CD4-positive, alpha-beta T cell treated with Interleukin-12 subunit alpha and Interleukin-12 subunit beta, for 1 hour (primary cell): Measurements from ENCODE around the gene PLEKHS1.
"Not testable (repeated sequence)": the region's sequence is repeated elsewhere in the genome, so short reads cannot be mapped to it uniquely, and the experiment has no call there.

Experiments
- DNase-seq: peaks from one replicate; pipeline ENCODE4 v3.0.0-alpha.2; 2020

PLEKHS1 gene

GRCh38 chr10:113802997-113803396 is 51.5 kb downstream of the PLEKHS1 start:
- DNase-seq = no peak

DNA sequence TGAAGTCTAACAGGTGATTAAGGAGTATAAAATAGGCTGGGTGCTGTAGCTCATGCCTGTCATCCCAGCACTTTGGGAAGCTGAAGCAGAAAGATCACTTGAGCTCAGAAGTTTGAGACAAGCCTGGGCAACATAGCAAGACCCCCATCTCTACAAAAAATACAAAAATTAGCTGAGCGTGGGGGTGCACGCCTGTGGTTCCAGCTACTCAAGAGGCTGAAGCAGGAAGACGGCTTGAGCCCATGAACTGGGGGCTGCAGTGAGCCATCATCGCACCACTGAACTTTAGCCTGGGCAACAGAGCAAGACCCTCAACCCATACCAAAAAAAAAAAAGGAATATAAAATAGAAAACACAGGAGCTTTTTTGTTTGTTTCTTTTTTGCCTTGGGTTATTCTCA is 55.0 kb downstream of the PLEKHS1 start:
- DNase-seq = no peak

DNA sequence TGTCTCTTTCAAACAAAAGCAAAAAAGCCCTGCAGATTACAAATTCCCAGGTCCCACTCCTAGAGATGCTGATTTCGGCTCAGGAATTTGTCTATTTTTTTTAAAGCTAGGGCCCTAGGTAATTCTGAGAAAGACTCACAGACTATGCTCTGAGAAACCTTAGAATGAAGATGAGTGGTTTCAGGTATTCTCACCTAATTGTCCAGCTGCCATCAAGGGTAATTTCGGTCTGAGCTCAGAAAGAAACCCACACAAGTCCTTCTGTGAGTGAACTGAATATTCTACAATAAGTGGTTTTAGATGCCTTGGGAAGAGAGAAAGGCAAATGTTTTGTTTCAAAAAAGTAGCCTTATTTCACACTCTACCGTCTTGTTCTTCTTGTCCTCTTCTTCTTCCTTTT is 56.7 kb downstream of the PLEKHS1 start:
- no peak for DNase-seq

DNA sequence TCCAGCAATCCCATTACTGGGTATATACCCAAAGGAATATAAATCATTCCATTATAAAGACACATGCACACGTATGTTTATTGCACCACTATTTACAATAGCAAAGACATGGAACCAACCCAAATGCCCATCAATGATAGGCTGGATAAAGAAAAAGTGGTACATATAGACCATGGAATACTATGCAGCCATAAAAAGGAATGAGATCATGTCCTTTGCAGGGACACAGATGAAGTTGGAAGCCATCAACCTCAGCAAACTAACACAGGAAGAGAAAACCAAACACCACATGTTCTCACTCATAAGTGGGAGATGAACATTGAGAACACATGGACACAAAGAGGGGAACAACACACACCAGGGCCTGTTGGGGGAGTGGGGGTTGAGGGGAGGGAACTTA is 63.2 kb downstream of the PLEKHS1 start:
- not testable (repeated sequence) for DNase-seq

DNA sequence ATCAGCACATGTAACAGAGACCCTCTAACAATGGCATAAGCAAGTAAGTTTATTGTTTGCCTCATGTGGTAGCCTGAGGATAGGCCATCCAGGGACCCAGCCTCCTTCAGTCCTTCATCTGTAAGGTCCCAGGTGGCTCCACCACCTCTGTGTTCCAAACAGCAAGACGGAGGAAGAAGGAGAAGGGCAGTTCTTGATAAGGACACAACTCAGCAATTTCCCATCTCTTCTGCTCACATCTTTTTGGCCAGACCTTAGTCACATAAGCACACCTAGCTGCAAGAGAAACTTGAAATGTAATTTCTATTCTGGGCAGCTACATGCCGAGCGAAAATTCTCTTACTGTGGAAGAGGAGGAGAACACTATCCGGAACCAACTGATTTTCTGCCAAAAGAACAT is 68.5 kb downstream of the PLEKHS1 start:
- no peak for DNase-seq

DNA sequence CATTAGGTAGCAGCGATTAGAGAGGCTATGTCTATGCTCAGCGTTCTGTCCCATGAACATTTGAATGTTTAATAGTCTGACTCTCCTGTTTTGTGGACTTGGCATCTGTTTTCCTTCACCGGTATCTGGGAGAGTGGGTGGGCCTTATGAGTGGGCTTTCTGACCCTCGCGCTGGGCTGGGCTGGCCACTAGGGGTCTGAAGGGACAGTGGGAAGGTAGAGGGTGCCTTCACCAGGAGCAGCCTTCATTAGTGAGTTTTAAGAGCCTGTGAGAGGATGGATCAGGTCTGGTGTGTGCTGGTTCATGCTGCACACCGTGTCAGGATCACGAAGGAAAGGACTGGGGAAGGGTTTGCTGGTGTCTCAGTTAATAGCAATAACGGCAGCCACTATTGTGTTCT is 69.0 kb downstream of the PLEKHS1 start:
- DNase-seq = no peak

- not testable (repeated sequence) for DNase-seq
Measured at GRCh38 chr10:113821306-113821705, 69.8 kb downstream of the PLEKHS1 start.

- DNase-seq = no peak
Measured at GRCh38 chr10:113822174-113822573, 70.7 kb downstream of the PLEKHS1 start.

DNA sequence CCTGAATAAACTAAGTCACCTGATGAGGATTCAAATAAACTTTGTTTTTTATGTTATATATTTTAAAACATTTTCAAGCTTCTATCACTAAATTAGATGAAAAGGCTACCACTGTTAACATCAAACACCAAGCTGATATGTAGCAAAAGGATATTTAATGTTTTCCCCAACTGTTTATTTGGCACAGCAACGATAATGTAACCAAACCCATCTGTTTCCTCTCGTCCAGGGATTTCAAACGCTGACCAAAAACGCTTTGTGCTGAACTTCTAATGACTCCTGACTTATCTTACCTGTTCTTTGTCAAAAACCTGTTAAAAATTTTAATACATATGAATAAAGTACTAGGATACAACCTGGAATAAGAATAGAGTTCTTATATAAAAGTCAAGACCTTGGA is 71.9 kb downstream of the PLEKHS1 start:
- no peak for DNase-seq

DNA sequence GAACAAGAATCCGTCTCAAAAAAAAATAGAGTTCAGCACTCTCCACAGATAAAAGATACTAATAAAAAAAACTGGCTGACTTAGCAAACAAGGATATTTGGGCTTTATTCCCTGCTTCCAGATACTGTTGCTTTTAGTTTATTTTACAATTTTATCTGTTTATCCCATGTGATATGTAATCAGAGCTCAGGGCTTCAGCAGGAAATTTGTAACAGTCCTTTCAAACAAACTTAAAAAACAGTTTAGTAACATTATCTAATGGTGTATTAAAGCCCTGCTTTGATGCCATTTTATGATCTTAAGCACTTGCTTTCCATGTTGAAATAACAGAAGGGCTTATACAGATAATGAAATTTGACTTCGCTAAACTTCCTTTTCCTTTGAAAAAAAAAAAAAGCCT is 74.3 kb downstream of the PLEKHS1 start:
- no peak for DNase-seq

DNA sequence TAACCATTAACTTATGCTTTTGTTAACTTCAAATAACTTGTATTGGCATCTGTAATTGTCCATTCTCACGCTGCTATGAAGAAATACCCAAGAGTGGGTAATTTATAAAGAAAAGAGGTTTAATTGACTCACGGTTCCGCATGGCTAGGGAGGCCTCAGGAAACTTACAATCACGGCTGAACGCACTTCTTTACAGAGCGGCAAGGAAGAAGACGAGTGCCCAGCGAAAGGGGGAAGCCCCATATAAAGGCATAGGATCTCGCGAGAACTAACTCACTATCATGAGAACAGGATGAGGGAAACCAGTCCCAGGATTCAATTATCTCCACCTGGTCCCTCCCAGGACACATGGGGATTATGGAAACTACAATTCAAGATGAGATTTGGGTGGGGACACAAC is 77.1 kb downstream of the PLEKHS1 start:
- DNase-seq = not testable (repeated sequence)
